Measurements from ENCODE around the gene CDON. TPM values are rescaled to one million over a fixed set of nuclear protein-coding genes. Genes with fewer than 3 reads are reported as not detected.
"Not testable (repeated sequence)": the region's sequence is repeated elsewhere in the genome, so short reads cannot be mapped to it uniquely, and the experiment has no call there.

Gene CDON
- total RNA-seq, 1 donor = 12.3 TPM

DNA sequence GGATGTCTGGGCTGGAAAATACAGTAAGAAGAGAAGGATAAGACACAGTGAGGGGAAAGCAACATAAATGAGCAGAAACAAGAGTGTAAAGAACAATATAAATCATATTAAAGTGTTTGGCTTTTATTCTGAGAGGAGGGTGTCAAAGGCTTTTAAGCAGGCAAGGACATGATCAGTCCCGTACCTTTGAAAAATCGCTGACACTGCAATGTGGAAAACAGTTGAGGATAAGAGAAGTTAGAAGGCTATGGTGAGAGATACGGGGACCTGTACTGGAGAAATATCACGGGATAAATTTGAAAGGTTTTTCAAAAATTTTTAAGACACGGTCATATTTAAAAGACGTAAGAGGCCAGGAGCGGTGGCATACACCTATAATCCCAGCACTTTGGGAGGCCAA, 30.3 kb downstream of the CDON start:
- Histone ChIP-seq H3K4me3 (ENCODE audit: insufficient read depth, low read length) (no peak overlapping the region), H3K79me2 (ENCODE audit: insufficient read depth, low read length) (no peaks in the 10 kb centered on the region), H4K20me1 (ENCODE audit: insufficient read depth, low read length) (no peaks in the 10 kb centered on the region), H3K4me1 (ENCODE audit: insufficient read depth, low read length) (no peaks in the 10 kb centered on the region), H2AFZ (ENCODE audit: low read length) (no peak overlapping the region), H3K27ac (ENCODE audit: low read depth, low read length) (no peak overlapping the region), H3K4me2 (ENCODE audit: insufficient read depth, low read length) (no peak overlapping the region), H3K9me3 (ENCODE audit: low read depth, low read length) (no peaks in the 10 kb centered on the region), H3K27me3 (ENCODE audit: insufficient read depth, low read length) (peaks cover 2% of the 10 kb centered on the region), H3K36me3 (ENCODE audit: insufficient read depth, low read length) (no peaks in the 10 kb centered on the region)
- TF ChIP-seq, protein P1, sequence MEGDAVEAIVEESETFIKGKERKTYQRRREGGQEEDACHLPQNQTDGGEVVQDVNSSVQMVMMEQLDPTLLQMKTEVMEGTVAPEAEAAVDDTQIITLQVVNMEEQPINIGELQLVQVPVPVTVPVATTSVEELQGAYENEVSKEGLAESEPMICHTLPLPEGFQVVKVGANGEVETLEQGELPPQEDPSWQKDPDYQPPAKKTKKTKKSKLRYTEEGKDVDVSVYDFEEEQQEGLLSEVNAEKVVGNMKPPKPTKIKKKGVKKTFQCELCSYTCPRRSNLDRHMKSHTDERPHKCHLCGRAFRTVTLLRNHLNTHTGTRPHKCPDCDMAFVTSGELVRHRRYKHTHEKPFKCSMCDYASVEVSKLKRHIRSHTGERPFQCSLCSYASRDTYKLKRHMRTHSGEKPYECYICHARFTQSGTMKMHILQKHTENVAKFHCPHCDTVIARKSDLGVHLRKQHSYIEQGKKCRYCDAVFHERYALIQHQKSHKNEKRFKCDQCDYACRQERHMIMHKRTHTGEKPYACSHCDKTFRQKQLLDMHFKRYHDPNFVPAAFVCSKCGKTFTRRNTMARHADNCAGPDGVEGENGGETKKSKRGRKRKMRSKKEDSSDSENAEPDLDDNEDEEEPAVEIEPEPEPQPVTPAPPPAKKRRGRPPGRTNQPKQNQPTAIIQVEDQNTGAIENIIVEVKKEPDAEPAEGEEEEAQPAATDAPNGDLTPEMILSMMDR (IDR thresholded peaks at IDR 0.05; ENCODE audit: extremely low read depth, low read depth, low read length) = no peak
- no peak for DNase-seq (ENCODE audit: insufficient read length, low spot score, missing footprints)

DNA sequence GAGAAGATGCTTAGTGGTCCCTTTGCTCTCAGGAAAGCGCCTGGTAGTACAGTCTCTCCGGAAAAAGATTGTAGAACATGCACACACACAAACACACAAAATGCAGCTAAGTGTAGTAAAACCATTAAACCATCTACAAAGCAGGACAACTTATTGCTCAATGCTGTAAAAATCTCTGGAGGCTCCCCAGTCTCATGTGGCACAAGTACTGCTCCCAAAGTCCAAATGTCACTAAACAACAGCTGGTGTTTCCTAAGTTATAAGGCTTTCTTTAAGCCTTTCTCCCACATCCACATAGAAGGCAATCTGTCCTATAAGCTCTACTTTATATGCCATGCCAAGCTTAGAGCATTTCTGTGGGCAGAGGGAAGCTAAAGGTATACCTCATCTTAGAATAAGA, 32.9 kb downstream of the CDON start:
- Histone ChIP-seq H3K27ac (ENCODE audit: low read depth, low read length) (no peak overlapping the region), H2AFZ (ENCODE audit: low read length) (no peak overlapping the region), H4K20me1 (ENCODE audit: insufficient read depth, low read length) (no peaks in the 10 kb centered on the region), H3K27me3 (ENCODE audit: insufficient read depth, low read length) (peaks cover 7% of the 10 kb centered on the region), H3K4me1 (ENCODE audit: insufficient read depth, low read length) (no peaks in the 10 kb centered on the region), H3K4me2 (ENCODE audit: insufficient read depth, low read length) (no peak overlapping the region), H3K9me3 (ENCODE audit: low read depth, low read length) (no peaks in the 10 kb centered on the region), H3K36me3 (ENCODE audit: insufficient read depth, low read length) (no peaks in the 10 kb centered on the region), H3K4me3 (ENCODE audit: insufficient read depth, low read length) (no peak overlapping the region), H3K79me2 (ENCODE audit: insufficient read depth, low read length) (no peaks in the 10 kb centered on the region)
- TF ChIP-seq, protein P1 (IDR thresholded peaks at IDR 0.05; ENCODE audit: extremely low read depth, low read depth, low read length) = no peak
- DNase-seq (ENCODE audit: insufficient read length, low spot score, missing footprints) = no peak

DNA sequence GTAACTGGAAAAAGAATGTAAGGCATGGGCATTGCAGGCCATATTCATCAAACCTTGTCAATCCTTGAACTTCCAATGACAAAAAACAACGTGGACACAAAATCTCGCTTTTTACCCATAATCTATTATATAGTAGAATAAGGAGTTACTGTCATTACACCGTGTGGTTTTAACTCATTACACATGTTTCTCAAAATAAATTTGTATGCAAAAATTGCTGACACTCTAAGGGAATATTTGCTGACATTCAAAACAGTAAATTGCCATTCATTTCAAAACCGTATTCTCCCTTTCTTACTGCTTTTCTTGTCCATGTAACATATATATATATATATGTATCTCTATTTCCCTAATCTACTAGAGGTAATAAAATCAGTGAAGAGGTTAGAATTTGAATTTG, 33.4 kb downstream of the CDON start:
- Histone ChIP-seq H3K79me2 (ENCODE audit: insufficient read depth, low read length) (no peaks in the 10 kb centered on the region), H3K4me1 (ENCODE audit: insufficient read depth, low read length) (no peaks in the 10 kb centered on the region), H3K27me3 (ENCODE audit: insufficient read depth, low read length) (peaks cover 5% of the 10 kb centered on the region), H3K36me3 (ENCODE audit: insufficient read depth, low read length) (no peaks in the 10 kb centered on the region), H3K4me2 (ENCODE audit: insufficient read depth, low read length) (no peak overlapping the region), H4K20me1 (ENCODE audit: insufficient read depth, low read length) (no peaks in the 10 kb centered on the region), H2AFZ (ENCODE audit: low read length) (no peak overlapping the region), H3K27ac (ENCODE audit: low read depth, low read length) (no peak overlapping the region), H3K4me3 (ENCODE audit: insufficient read depth, low read length) (no peak overlapping the region), H3K9me3 (ENCODE audit: low read depth, low read length) (no peaks in the 10 kb centered on the region)
- DNase-seq (ENCODE audit: insufficient read length, low spot score, missing footprints) = no peak
- TF ChIP-seq, protein P1 (IDR thresholded peaks at IDR 0.05; ENCODE audit: extremely low read depth, low read depth, low read length) = no peak

DNA sequence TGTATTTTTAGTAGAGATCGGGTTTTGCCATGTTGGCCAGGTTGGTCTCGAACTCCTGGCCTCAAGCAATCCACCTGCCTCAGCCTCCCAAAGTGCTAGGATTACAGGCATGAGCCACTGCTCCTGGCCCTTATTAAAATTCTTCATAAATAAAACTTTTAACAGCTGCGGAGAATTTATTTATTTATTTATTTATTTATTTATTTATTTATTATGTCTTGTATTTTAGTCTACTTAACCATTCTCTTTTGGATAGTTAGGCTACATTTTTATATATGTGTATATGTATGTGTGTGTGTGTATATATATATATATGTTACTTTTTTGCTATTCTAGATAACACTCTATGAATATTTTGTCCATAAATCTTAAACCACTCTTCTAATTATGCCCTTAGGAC, 34.1 kb downstream of the CDON start:
- not testable (repeated sequence) for H3K4me2 ChIP-seq (ENCODE audit: insufficient read depth, low read length); H3K79me2 ChIP-seq (ENCODE audit: insufficient read depth, low read length); H4K20me1 ChIP-seq (ENCODE audit: insufficient read depth, low read length); H3K4me3 ChIP-seq (ENCODE audit: insufficient read depth, low read length); H3K27me3 ChIP-seq (ENCODE audit: insufficient read depth, low read length); H3K4me1 ChIP-seq (ENCODE audit: insufficient read depth, low read length); H2AFZ ChIP-seq (ENCODE audit: low read length); H3K36me3 ChIP-seq (ENCODE audit: insufficient read depth, low read length); H3K9me3 ChIP-seq (ENCODE audit: low read depth, low read length); DNase-seq (ENCODE audit: insufficient read length, low spot score, missing footprints); H3K27ac ChIP-seq (ENCODE audit: low read depth, low read length)

All from osteoblast (primary cell).